OCI-LY1 (cell line): ENCODE measurements around the gene BBS12.

Source experiments
- H2AFZ ChIP-seq: fragments of 200-600 bp; sonication (generic), shearing (Covaris generic); 2 replicates; pipeline ENCODE4 v1.6.0; 2014; ENCODE audit warnings: antibody characterized with exemption, mild to moderate bottlenecking, low read length
- H3F3A ChIP-seq: fragments of 200-600 bp; sonication (generic), shearing (Covaris generic); 2 replicates; pipeline ENCODE4 v1.6.0; 2014; ENCODE audit warnings: mild to moderate bottlenecking, antibody characterized with exemption, low read length, moderate library complexity; ENCODE audit not compliant: insufficient read depth
- H3K27ac ChIP-seq: fragments of 200-600 bp; sonication (generic); 2 replicates; pipeline ENCODE4 v1.5.1; 2014; ENCODE audit warnings: low read length, mixed run types, mild to moderate bottlenecking, low read depth; ENCODE audit not compliant: poor library complexity, severe bottlenecking
- H3K27me3 ChIP-seq: fragments of 200-600 bp; sonication (generic); 2 replicates; pipeline ENCODE4 v1.6.0; 2014; ENCODE audit warnings: antibody characterized with exemption, mild to moderate bottlenecking, low read length, moderate library complexity; ENCODE audit not compliant: insufficient read depth
- H3K36me3 ChIP-seq: fragments of 200-600 bp; sonication (generic); 2 replicates; pipeline ENCODE4 v1.6.1; 2014; ENCODE audit warnings: mild to moderate bottlenecking, antibody characterized with exemption, low read length, moderate library complexity, mixed read lengths; ENCODE audit not compliant: insufficient read depth
- H3K4me1 ChIP-seq: fragments of 200-600 bp; sonication (generic); 2 replicates; pipeline ENCODE4 v1.5.1; 2014; ENCODE audit warnings: mild to moderate bottlenecking, low read length, moderate library complexity; ENCODE audit not compliant: insufficient read depth, severe bottlenecking
- H3K4me2 ChIP-seq: fragments of 200-600 bp; sonication (generic), shearing (Covaris generic); 2 replicates; pipeline ENCODE4 v1.6.1; 2014; ENCODE audit warnings: low read length
- H3K4me3 ChIP-seq: fragments of 200-600 bp; sonication (generic); 2 replicates; pipeline ENCODE4 v1.5.1; 2014; ENCODE audit warnings: low read length, low read depth, mild to moderate bottlenecking, mixed read lengths; ENCODE audit not compliant: poor library complexity, severe bottlenecking
- H3K79me2 ChIP-seq: fragments of 200-600 bp; shearing (Covaris generic); 2 replicates; pipeline ENCODE4 v1.6.1; 2016; ENCODE audit warnings: mixed run types, low read length, mixed read lengths; ENCODE audit not compliant: insufficient read depth
- H3K9ac ChIP-seq: fragments of 200-600 bp; sonication (generic), shearing (Covaris generic); 2 replicates; pipeline ENCODE4 v1.6.1; 2014; ENCODE audit warnings: mild to moderate bottlenecking, low read length, mixed read lengths
- H3K9me2 ChIP-seq: fragments of 200-600 bp; sonication (generic), shearing (Covaris generic); 2 replicates; pipeline ENCODE4 v1.6.1; 2014; ENCODE audit warnings: low read depth, mild to moderate bottlenecking, low read length, mixed read lengths
- H3K9me3 ChIP-seq: fragments of 200-600 bp; shearing (Covaris generic); 2 replicates; pipeline ENCODE4 v1.6.1; 2014; ENCODE audit warnings: low read length, mixed read lengths
- H4K20me1 ChIP-seq: fragments of 200-600 bp; sonication (generic), shearing (Covaris generic); 2 replicates; pipeline ENCODE4 v1.6.0; 2016; ENCODE audit warnings: mild to moderate bottlenecking, low read length; ENCODE audit not compliant: insufficient read depth
- EZH2 ChIP-seq: fragments of 200-600 bp; sonication (generic), shearing (Covaris generic); IDR thresholded peaks from 2 replicates; pipeline ENCODE4 v1.8.0; 2017; ENCODE audit warnings: borderline replicate concordance, mixed run types, mild to moderate bottlenecking, antibody characterized with exemption, low read length, moderate library complexity, mixed read lengths
- TF ChIP-seq, protein P1 (sequence below): fragments of 200-600 bp; sonication (generic), shearing (Covaris generic); IDR thresholded peaks from 2 replicates; pipeline ENCODE4 v1.5.1; 2017; ENCODE audit warnings: mild to moderate bottlenecking, antibody characterized with exemption, low read length, moderate library complexity, mixed read lengths

Gene BBS12

DNA sequence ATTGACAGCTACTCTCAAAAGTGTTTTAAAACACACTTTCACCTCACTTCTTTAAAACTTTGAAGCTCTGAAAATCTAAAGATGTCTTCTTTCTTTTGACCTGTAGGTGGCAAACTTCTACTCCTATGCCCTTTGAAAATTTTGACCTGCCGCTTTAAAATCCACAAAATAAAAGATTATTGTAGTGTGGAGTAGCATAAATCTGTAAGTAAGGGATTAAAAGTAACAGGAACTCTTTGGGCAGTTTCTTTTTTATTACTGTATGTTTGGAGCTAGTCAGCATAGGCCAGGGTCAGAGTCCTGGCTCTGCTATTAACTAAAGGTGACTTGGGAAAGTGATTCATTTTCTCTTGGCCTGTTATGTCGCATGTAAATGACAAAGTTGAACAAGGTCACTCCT is 25.5 kb downstream of the BBS12 start:
- Histone ChIP-seq H3K27ac (no peak overlapping the region), H4K20me1 (no peaks in the 10 kb centered on the region), H3K4me2 (no peak overlapping the region), H3F3A (no peaks in the 10 kb centered on the region), H3K79me2 (no peaks in the 10 kb centered on the region), H3K27me3 (no peaks in the 10 kb centered on the region), H2AFZ (no peak overlapping the region), H3K9ac (no peak overlapping the region), H3K9me3 (no peaks in the 10 kb centered on the region), H3K9me2 (no peaks in the 10 kb centered on the region), H3K4me3 (no peak overlapping the region), H3K36me3 (no peaks in the 10 kb centered on the region), H3K4me1 (peaks cover 4% of the 10 kb centered on the region)
- TF ChIP-seq EZH2: no peak
- TF ChIP-seq, protein P1, sequence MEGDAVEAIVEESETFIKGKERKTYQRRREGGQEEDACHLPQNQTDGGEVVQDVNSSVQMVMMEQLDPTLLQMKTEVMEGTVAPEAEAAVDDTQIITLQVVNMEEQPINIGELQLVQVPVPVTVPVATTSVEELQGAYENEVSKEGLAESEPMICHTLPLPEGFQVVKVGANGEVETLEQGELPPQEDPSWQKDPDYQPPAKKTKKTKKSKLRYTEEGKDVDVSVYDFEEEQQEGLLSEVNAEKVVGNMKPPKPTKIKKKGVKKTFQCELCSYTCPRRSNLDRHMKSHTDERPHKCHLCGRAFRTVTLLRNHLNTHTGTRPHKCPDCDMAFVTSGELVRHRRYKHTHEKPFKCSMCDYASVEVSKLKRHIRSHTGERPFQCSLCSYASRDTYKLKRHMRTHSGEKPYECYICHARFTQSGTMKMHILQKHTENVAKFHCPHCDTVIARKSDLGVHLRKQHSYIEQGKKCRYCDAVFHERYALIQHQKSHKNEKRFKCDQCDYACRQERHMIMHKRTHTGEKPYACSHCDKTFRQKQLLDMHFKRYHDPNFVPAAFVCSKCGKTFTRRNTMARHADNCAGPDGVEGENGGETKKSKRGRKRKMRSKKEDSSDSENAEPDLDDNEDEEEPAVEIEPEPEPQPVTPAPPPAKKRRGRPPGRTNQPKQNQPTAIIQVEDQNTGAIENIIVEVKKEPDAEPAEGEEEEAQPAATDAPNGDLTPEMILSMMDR: peak; percentile 79

DNA sequence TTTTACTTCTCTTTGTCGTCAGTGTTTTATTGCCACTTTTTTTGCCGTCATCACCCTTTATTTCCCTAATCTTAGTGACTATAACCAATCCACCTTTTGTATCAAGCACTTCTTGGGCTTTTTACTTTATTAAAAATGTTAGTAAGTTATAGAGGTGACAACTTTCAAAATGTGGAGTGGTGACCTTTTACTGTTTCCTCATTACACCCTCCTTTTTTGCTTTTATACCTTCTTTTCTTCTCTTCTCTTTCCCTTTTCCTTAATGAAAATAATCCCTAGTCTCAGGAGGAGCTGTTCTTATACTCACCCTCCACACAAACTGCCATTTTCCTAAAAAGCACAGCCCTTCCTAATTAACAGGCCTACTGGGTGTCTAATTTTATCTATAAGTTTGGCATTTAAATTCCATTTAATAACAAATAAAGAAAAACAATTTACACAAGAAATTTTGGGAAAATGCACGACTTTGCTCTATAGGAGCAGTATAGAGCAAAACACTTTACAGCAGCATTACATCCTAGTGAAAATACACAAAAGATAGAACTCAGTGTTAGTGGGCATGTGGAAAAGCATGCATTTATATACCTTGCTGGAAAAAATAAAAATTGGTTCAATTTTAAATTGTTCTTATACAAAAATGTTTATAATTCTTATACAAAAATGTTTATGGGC is 27.3 kb downstream of the BBS12 start:
- no peak overlapping the region for H3K9ac ChIP-seq
- H3K27me3 ChIP-seq: no peaks in the 10 kb centered on the region
- no peak overlapping the region for H3K27ac ChIP-seq
- H3K36me3 ChIP-seq: no peaks in the 10 kb centered on the region
- no peaks in the 10 kb centered on the region for H3K9me2 ChIP-seq
- H3K79me2 ChIP-seq: no peaks in the 10 kb centered on the region
- no peaks in the 10 kb centered on the region for H4K20me1 ChIP-seq
- TF ChIP-seq, protein P1: peak; percentile 9; the same call in 1 of the 2 replicates
- no peak for TF ChIP-seq EZH2
- peaks cover 4% of the 10 kb centered on the region for H3K4me1 ChIP-seq
- no peaks in the 10 kb centered on the region for H3K9me3 ChIP-seq
- H3K4me2 ChIP-seq: no peak overlapping the region
- no peaks in the 10 kb centered on the region for H3F3A ChIP-seq
- H2AFZ ChIP-seq: no peak overlapping the region
- no peak overlapping the region for H3K4me3 ChIP-seq

DNA sequence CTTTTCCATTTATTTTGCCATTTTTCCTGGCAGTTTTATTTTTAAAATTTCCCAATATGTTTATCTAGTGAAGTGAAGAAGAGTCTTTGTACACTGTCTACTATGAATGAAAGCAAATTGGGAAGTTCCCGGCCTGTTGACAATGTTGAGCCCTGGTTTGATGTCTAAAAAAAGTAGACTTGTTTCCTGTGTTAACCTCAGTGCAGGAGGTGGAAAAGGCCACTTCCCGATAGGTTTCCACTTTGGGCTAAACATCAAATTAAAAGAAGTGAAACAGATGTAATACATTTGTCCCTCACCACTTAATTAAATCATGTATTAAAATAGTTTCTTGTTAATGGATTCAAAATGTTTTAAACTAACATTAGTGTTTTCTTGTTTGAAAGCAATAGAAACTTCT is 30.0 kb downstream of the BBS12 start:
- H3K79me2 ChIP-seq: no peaks in the 10 kb centered on the region
- no peak overlapping the region for H3K9ac ChIP-seq
- H3F3A ChIP-seq: no peaks in the 10 kb centered on the region
- H2AFZ ChIP-seq: no peak overlapping the region
- H3K4me1 ChIP-seq: peaks cover 4% of the 10 kb centered on the region
- no peaks in the 10 kb centered on the region for H4K20me1 ChIP-seq
- H3K9me3 ChIP-seq: no peaks in the 10 kb centered on the region
- H3K9me2 ChIP-seq: no peaks in the 10 kb centered on the region
- no peaks in the 10 kb centered on the region for H3K27me3 ChIP-seq
- TF ChIP-seq, protein P1: no peak
- TF ChIP-seq EZH2: no peak
- no peaks in the 10 kb centered on the region for H3K36me3 ChIP-seq
- H3K4me3 ChIP-seq: no peak overlapping the region
- H3K27ac ChIP-seq: no peak overlapping the region
- H3K4me2 ChIP-seq: no peak overlapping the region
